Effector CD4-positive, alpha-beta T cell (primary cell): Measurements from ENCODE around the gene BNC2.

Experiments
- DNase-seq: peaks from one replicate; pipeline ENCODE4 v3.0.0-alpha.2; 2020

The BNC2 gene

GRCh38 chr9:16406526-16407225, 463.8 kb downstream of the BNC2 start:
- DNase-seq = no peak

- no peak for DNase-seq
Observed at GRCh38 chr9:16405421-16405820, 465.0 kb downstream of the BNC2 start.

GRCh38 chr9:16401701-16402100, 468.8 kb downstream of the BNC2 start:
- DNase-seq = no peak

GRCh38 chr9:16398691-16399090, 471.8 kb downstream of the BNC2 start:
- no peak for DNase-seq

- no peak for DNase-seq
Observed at GRCh38 chr9:16396389-16396788, 474.1 kb downstream of the BNC2 start.

GRCh38 chr9:16391369-16391768, 479.1 kb downstream of the BNC2 start:
- DNase-seq = no peak

- DNase-seq = no peak
Observed at GRCh38 chr9:16387382-16387781, 483.1 kb downstream of the BNC2 start.

- no peak for DNase-seq
Observed at GRCh38 chr9:16386827-16387077, 483.7 kb downstream of the BNC2 start.

GRCh38 chr9:16386007-16386826, 484.3 kb downstream of the BNC2 start:
- no peak for DNase-seq

GRCh38 chr9:16385590-16385989, 484.9 kb downstream of the BNC2 start:
- no peak for DNase-seq

GRCh38 chr9:16384993-16385392, 485.5 kb downstream of the BNC2 start:
- no peak for DNase-seq

GRCh38 chr9:16377311-16377710, 493.2 kb downstream of the BNC2 start:
- no peak for DNase-seq

- no peak for DNase-seq
Observed at GRCh38 chr9:16371306-16371705, 499.2 kb downstream of the BNC2 start.

GRCh38 chr9:16370647-16371046, 499.8 kb downstream of the BNC2 start:
- DNase-seq = no peak

- no peak for DNase-seq
Observed at GRCh38 chr9:16369427-16369826, 501.0 kb downstream of the BNC2 start.

GRCh38 chr9:16368237-16369087, 502.0 kb downstream of the BNC2 start:
- DNase-seq = no peak

GRCh38 chr9:16367605-16368231, 502.8 kb downstream of the BNC2 start:
- no peak for DNase-seq

GRCh38 chr9:16364347-16364746, 506.1 kb downstream of the BNC2 start:
- no peak for DNase-seq

GRCh38 chr9:16363916-16364315, 506.6 kb downstream of the BNC2 start:
- DNase-seq = no peak

- DNase-seq = no peak
Observed at GRCh38 chr9:16363073-16363781, 507.2 kb downstream of the BNC2 start.

- DNase-seq = no peak
Observed at GRCh38 chr9:16361939-16362338, 508.5 kb downstream of the BNC2 start.

- no peak for DNase-seq
Observed at GRCh38 chr9:16361118-16361517, 509.4 kb downstream of the BNC2 start.

- no peak for DNase-seq
Observed at GRCh38 chr9:16360247-16360646, 510.2 kb downstream of the BNC2 start.
